Neural cell (in vitro differentiated cells): ENCODE results near the gene NR2C1. TPM values are rescaled to one million over a fixed set of nuclear protein-coding genes. Genes with fewer than 3 reads are reported as not detected.

Experiments used
- H2AFZ ChIP-seq: fragments of 200-600, 300-800 bp; sonication (generic), shearing (Covaris generic); 2 replicates; pipeline ENCODE4 v1.6.0; 2014; ENCODE audit warnings: low read depth, mild to moderate bottlenecking, antibody characterized with exemption, low read length, moderate library complexity
- H3F3A ChIP-seq: fragments of 200-600 bp; shearing (Covaris generic); 2 replicates; pipeline ENCODE4 v1.6.1; 2016; ENCODE audit warnings: mild to moderate bottlenecking, moderate library complexity, mixed read lengths, antibody characterized with exemption, low read length; ENCODE audit not compliant: insufficient read depth, poor library complexity, severe bottlenecking
- H3K27ac ChIP-seq: fragments of 200-600, 300-800 bp; sonication (generic), shearing (Covaris generic); 2 replicates; pipeline ENCODE4 v1.5.1; 2014; ENCODE audit warnings: mild to moderate bottlenecking, low read length, moderate library complexity
- H3K27me3 ChIP-seq: fragments of 300-800, 200-600 bp; sonication (generic), shearing (Covaris generic); 2 replicates; pipeline ENCODE4 v1.6.0; 2014; ENCODE audit warnings: mild to moderate bottlenecking, low read depth, low read length, moderate library complexity; ENCODE audit not compliant: insufficient read depth
- H3K36me3 ChIP-seq: fragments of 300-800, 200-600 bp; sonication (generic), shearing (Covaris generic); 2 replicates; pipeline ENCODE4 v1.5.1; 2014; ENCODE audit warnings: mild to moderate bottlenecking, antibody characterized with exemption, low read length, moderate library complexity; ENCODE audit not compliant: insufficient read depth
- H3K4me2 ChIP-seq: fragments of 300-800, 200-600 bp; sonication (generic), shearing (Covaris generic); 2 replicates; pipeline ENCODE4 v1.6.0; 2014; ENCODE audit warnings: mild to moderate bottlenecking, low read length
- H3K4me3 ChIP-seq: fragments of 300-800, 200-600 bp; sonication (generic), shearing (Covaris generic); 2 replicates; pipeline ENCODE4 v1.5.1; 2014; ENCODE audit warnings: mild to moderate bottlenecking, low read length, moderate library complexity
- H3K79me2 ChIP-seq: fragments of 200-600 bp; shearing (Covaris generic); replicated peaks from 2 replicates; pipeline ENCODE4 v1.6.0; 2014; ENCODE audit warnings: mild to moderate bottlenecking, low read length, moderate library complexity; ENCODE audit not compliant: insufficient read depth
- H3K9ac ChIP-seq: fragments of 300-800, 200-600 bp; sonication (generic), shearing (Covaris generic); 2 replicates; pipeline ENCODE4 v1.6.1; 2016; ENCODE audit warnings: mild to moderate bottlenecking, low read length, mixed read lengths
- H3K9me2 ChIP-seq: fragments of 200-600 bp; shearing (Covaris generic); 2 replicates; pipeline ENCODE4 v1.6.1; 2016; ENCODE audit warnings: mild to moderate bottlenecking, low read length, mixed read lengths; ENCODE audit not compliant: insufficient read depth
- H3K9me3 ChIP-seq: fragments of 200-600, 300-800 bp; sonication (generic), shearing (Covaris generic); 2 replicates; pipeline ENCODE4 v1.6.1; 2016; ENCODE audit warnings: mild to moderate bottlenecking, mixed run types, low read length, moderate library complexity, mixed read lengths
- H4K20me1 ChIP-seq: fragments of 200-600 bp; shearing (Covaris generic); 2 replicates; pipeline ENCODE4 v1.6.1; 2016; ENCODE audit warnings: mild to moderate bottlenecking, mixed run types; ENCODE audit not compliant: insufficient read depth
- CTCF ChIP-seq: fragments of 450-650 bp; IDR thresholded peaks from 2 replicates; pipeline ENCODE4 v1.5.1; 2014; ENCODE audit warnings: antibody characterized with exemption, mild to moderate bottlenecking, moderate library complexity; ENCODE audit not compliant: poor library complexity, severe bottlenecking
- EP300 ChIP-seq: fragments of 450-650 bp; conservative IDR thresholded peaks from 2 replicates; pipeline ENCODE4 v1.6.1; 2014; ENCODE audit warnings: antibody characterized with exemption, mild to moderate bottlenecking, moderate library complexity; ENCODE audit not compliant: poor library complexity, severe bottlenecking
- EZH2 ChIP-seq: fragments of 200-600, 300-800 bp; shearing (Covaris generic), sonication (generic); IDR thresholded peaks from 2 replicates; pipeline ENCODE4 v1.6.1; 2014; ENCODE audit warnings: antibody characterized with exemption, low read length, borderline replicate concordance, mild to moderate bottlenecking; ENCODE audit not compliant: insufficient read depth, poor library complexity, severe bottlenecking
- MXI1 ChIP-seq: fragments of 450-650 bp; conservative IDR thresholded peaks from 2 replicates; pipeline ENCODE4 v1.6.1; 2014; ENCODE audit warnings: antibody characterized with exemption, mild to moderate bottlenecking; ENCODE audit not compliant: poor library complexity, severe bottlenecking
- POLR2AphosphoS5 ChIP-seq: IDR thresholded peaks from 2 replicates; pipeline ENCODE4 v1.6.1; 2012
- RAD21 ChIP-seq: fragments of 450-650 bp; conservative IDR thresholded peaks from 2 replicates; pipeline ENCODE4 v1.6.1; 2014; ENCODE audit warnings: antibody characterized with exemption, mild to moderate bottlenecking, moderate library complexity
- REST ChIP-seq: IDR thresholded peaks from 2 replicates; pipeline ENCODE4 v1.6.1; 2012; ENCODE audit warnings: borderline replicate concordance
- SMC3 ChIP-seq: fragments of 450-650 bp; conservative IDR thresholded peaks from 2 replicates; pipeline ENCODE4 v1.6.1; 2014; ENCODE audit warnings: antibody characterized with exemption, mild to moderate bottlenecking, moderate library complexity; ENCODE audit not compliant: poor library complexity
- TAF1 ChIP-seq: IDR thresholded peaks from 2 replicates; pipeline ENCODE4 v1.6.1; 2012; ENCODE audit warnings: low read depth
- polyA plus RNA-seq: library from polyadenylated mRNA; depleted of rRNA; stranded (reverse); fragments of >200 nt; gene quantifications from 2 replicates; pipeline ENCODE4 v1.2.3, GENCODE V29; 2014

NR2C1 gene
- polyA plus RNA-seq, 1 donor from 2014 or later = 137 TPM

DNA sequence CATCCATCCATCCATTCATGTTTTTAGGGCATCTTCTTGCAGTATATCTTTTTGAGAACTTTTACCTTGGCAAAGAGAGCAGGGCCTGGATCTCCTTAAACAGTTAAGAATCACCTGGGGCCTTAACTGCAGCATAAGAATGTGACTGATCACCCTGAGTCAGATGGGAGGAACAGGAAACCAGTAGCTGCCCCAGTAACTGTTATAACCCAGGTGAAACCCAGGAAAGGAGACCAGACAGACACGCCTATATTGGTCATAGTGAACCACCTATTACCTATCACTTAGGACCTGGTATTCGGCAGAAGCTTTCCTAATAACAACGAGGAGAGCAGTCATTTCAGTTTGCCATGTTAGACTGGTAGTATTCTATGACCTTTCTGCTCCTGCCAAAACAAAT lies 43.4 kb upstream of the NR2C1 start:
- H3K4me2 ChIP-seq = no peak overlapping the region
- peak overlapping the region; percentile 6 for H3K9ac ChIP-seq
- H2AFZ ChIP-seq = no peak overlapping the region
- H4K20me1 ChIP-seq = no peaks in the 10 kb centered on the region
- H3K4me3 ChIP-seq = no peak overlapping the region
- no peaks in the 10 kb centered on the region for H3K79me2 ChIP-seq
- no peak overlapping the region for H3K27ac ChIP-seq
- no peaks in the 10 kb centered on the region for H3K36me3 ChIP-seq
- H3K27me3 ChIP-seq = no peaks in the 10 kb centered on the region
- no peaks in the 10 kb centered on the region for H3K9me3 ChIP-seq
- H3F3A ChIP-seq = no peaks in the 10 kb centered on the region
- no peaks in the 10 kb centered on the region for H3K9me2 ChIP-seq
- no peak for TF ChIP-seq MXI1
- TF ChIP-seq EP300 = no peak
- TF ChIP-seq POLR2AphosphoS5 = no peak
- TF ChIP-seq CTCF = no peak
- TF ChIP-seq EZH2 = no peak
- TF ChIP-seq SMC3 = no peak
- TF ChIP-seq REST = no peak
- TF ChIP-seq RAD21 = no peak
- no peak for TF ChIP-seq TAF1

GRCh38 chr12:95116341-95116740 lies 42.9 kb upstream of the NR2C1 start:
- Histone ChIP-seq H3K9me2 (no peaks in the 10 kb centered on the region), H3K27ac (no peak overlapping the region), H3F3A (no peaks in the 10 kb centered on the region), H3K9ac (no peak overlapping the region), H3K9me3 (no peaks in the 10 kb centered on the region), H3K4me3 (no peak overlapping the region), H3K27me3 (no peaks in the 10 kb centered on the region), H3K79me2 (no peaks in the 10 kb centered on the region), H2AFZ (no peak overlapping the region), H3K4me2 (no peak overlapping the region), H3K36me3 (no peaks in the 10 kb centered on the region), H4K20me1 (no peaks in the 10 kb centered on the region)
- TF ChIP-seq EP300 (no peak), MXI1 (no peak), TAF1 (no peak), POLR2AphosphoS5 (no peak), CTCF (no peak), SMC3 (no peak), EZH2 (no peak), REST (no peak)
